Posterior vena cava (tissue), 2 donors: Measurements from ENCODE around the gene TYK2. TPM values are rescaled to one million over a fixed set of nuclear protein-coding genes. Genes with fewer than 3 reads are reported as not detected.
A peak's percentile ranks its signal among the peaks of the same experiment; 100 is the strongest.
"Not testable (repeated sequence)": the region's sequence is repeated elsewhere in the genome, so short reads cannot be mapped to it uniquely, and the experiment has no call there.

Source experiments
- DNase-seq: peaks from one replicate; pipeline ENCODE4 v3.0.0-alpha.2; 2020; ENCODE audit warnings: low spot score
- intact Hi-C, 2 donors: fragments of 100-400 bp; cut with DNase I; formaldehyde crosslinking; loops; one replicate each; pipeline versions ENCODE4 v1.14.1 to v1.14.2; 2022 to 2023
- total RNA-seq, 2 donors: library from RNA; stranded (reverse); fragmentation: NEBNext Ultra II Directional; extraction: Animal tissue kit (Norgen Biotek cat#: 25700); gene quantifications; one replicate each; pipeline ENCODE4 v1.2.1, GENCODE V29; 2021
- donor health status: DM: yes; HTN: yes; CAD: no.
- donor health status: DM: yes; HTN: yes; CAD: no.

Gene TYK2
- total RNA-seq, 2 donors from 2014 or later = 67.1 to 69.3 TPM

GRCh38 chr19:10346509-10346908, 33.9 kb downstream of the TYK2 start:
- intact Hi-C loops = no loop called here
- DNase-seq = no peak

- intact Hi-C loops = no loop called here
- DNase-seq = no peak
Observed at GRCh38 chr19:10344780-10345179, 35.6 kb downstream of the TYK2 start.

DNA sequence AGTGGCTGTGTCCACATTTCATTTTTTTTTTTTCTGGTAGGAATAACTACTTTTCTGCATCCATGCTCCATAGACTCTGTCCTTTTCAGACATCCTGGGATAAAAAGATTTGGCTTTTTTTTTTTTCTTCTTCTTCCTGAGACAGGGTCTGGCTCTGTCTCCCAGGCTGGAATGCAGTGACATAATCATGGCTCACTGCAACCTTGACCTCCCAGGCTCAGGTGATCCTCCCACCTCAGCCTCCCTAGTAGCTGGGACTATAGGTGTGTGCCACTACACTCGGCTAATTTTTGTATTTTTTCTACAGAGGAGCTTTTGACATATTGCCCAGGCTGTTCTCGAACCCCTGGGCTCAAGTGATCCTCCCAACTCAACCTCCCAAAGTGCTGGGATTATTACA, 36.9 kb downstream of the TYK2 start:
- intact Hi-C loops = no loop called here
- DNase-seq = no peak

DNA sequence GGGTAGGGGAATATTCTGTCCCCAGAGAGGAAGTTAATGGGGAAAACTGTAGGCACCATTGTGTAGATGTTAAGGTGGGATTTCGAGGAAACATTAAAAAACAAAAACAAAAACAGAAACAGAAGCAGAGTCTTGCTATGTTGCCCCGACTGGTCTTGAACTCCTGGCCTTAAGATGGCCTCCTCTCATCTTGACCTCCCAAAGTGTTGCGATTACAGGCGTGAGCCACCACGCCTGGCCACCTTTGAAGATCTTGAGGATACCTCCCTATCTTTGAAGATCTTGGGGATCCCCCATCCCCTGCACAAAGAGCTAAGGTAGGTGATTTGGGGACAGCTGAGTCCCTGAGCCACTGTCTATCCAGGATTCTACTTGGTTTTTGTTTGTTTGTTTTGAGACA, 40.4 kb downstream of the TYK2 start:
- no peak for DNase-seq
- intact Hi-C loops = loop anchor here in 1 of 2 donors (5.0 kb wide), 1 partner anchor 42 kb away; the partner anchor contains the start of gene TYK2

DNA sequence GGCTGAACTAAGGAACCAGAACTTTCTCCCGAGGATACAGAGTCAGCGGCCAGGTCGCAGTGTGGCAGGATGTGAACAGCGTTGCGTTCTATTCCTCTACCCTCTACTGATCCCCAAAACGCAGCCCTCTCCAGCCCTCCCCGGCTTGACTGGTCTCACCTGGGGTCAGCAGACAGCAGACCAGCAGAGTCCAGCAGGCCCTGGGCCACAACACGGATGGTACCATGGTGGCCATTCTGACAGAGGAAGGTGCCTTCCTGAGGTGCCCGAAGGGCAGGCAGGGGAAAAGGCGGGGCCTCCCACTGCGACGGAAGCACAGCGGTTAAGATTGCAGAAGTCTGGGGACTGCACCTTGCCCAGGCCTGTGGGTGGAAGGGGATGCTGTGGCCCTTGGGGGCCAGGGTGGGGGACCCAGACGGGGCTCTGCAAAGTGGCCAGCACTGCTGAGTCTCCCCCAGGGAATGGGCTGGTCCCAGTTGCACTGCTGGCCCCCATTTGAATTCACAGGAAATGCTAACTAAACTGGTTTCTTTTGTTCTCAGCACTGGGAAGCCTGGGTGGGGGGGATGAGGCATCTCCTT, 40.9 kb downstream of the TYK2 start, which contains the start of gene ICAM3:
TSS of gene ICAM3 (minus strand) at position 245 of the 581 bp plus-strand sequence. CDS start at position 235, 10 bp downstream.
- no peak for DNase-seq

GRCh38 chr19:10338940-10339339, 41.4 kb downstream of the TYK2 start:
- no peak for DNase-seq
- intact Hi-C loops = loop anchor here in 1 of 2 donors (5.0 kb wide), 1 partner anchor 43 kb away; the partner anchor contains the start of gene TYK2

More for the DNA sequence above, 40.9 kb downstream of the TYK2 start, which contains the start of gene ICAM3:
- intact Hi-C loops = loop anchor here in 1 of 2 donors (5.0 kb wide), 1 partner anchor 43 kb away; the partner anchor contains the start of gene TYK2

DNA sequence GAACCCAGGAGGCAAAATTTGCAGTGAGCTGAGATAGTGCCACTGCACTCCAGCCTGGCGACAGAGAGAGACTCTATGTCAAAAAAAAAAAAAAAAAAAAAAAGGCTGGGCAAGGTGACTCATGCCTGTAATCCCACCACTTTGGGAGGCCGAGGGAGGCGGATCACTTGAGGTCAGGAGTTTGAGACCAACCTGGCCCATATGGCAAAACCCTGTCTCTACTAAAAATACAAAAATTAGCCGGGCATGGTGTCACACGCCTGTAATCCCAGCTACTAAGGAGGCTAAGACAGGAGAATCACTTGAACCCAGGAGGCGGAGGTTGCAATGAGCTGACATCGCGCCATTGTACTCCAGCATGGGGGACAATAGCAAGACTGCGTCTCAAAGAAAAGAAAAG, 43.6 kb downstream of the TYK2 start:
- intact Hi-C loops = loop anchor here in 1 of 2 donors (5.0 kb wide), 1 partner anchor 46 kb away; the partner anchor contains the start of gene TYK2
- not testable (repeated sequence) for DNase-seq

DNA sequence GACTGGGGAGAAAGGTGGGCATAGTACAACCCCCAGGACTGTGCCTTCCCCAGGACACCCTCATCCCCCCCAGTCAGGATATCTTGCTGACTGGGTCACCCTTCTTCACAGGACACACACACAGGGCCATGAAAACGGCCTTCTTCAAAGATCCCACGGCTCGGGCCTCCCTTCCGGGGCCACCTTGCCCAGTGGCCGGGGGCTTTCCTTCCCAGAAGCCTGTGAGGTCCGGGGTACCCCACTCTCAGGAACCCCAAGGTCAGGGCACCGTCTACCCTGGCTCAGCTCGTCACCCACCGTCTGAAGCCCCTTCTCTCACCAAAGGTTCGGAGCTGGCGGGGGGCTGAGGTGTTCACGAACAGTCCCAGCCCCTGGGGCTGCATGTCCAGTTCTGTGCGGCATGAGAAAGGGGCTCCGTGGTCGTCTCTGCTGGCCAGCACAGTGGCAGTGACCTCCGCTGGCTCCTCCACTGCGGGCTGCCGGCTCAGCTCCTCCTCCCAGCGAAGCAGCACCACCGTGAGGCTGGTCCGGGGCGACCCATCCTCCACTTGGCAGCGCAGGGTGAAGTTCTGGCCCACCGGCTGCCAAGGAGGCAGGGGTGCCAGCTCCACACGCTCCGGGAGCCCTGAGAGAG, 44.9 kb downstream of the TYK2 start:
- intact Hi-C loops = loop anchor here in 1 of 2 donors (5.0 kb wide), 1 partner anchor 47 kb away; the partner anchor contains the start of gene TYK2
- DNase-seq = no peak

DNA sequence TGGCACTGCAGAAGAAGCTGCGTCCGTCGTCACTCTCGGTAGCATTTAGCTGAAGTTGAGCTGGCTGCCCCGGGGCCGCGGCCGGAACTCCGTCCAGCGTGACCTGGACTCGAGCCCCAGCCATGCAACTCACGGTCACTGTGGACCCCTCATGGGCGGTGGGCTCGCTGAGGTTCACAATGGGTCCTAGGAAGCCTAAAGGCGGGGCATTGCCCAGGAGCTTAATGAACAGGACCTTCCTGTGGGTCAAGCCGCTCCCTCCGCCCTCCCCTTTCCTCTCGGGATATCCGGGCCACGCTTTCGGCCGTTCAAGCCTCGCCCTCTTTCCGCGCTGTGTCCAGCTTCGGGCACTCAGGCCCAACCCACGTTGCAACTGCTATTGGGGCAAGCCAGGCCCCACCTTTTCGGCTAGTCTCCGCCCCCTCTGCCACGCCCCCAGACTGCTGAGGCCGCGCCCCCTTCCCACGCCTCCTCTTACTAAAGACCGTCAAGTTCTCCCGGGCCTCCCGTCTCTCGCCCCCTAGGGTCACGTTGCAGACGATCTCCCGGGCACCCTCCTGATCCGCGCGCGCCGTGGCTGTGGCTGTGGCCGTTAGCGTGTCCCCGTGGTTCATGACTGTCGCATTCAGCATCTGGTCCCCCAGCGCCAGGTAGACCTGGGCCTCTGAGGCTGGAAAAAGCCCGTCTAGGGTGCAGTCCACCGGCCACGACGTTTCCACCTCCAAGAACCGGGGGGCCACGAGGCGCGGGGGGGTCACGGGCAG, 45.6 kb downstream of the TYK2 start:
- DNase-seq = peak; percentile 98

DNA sequence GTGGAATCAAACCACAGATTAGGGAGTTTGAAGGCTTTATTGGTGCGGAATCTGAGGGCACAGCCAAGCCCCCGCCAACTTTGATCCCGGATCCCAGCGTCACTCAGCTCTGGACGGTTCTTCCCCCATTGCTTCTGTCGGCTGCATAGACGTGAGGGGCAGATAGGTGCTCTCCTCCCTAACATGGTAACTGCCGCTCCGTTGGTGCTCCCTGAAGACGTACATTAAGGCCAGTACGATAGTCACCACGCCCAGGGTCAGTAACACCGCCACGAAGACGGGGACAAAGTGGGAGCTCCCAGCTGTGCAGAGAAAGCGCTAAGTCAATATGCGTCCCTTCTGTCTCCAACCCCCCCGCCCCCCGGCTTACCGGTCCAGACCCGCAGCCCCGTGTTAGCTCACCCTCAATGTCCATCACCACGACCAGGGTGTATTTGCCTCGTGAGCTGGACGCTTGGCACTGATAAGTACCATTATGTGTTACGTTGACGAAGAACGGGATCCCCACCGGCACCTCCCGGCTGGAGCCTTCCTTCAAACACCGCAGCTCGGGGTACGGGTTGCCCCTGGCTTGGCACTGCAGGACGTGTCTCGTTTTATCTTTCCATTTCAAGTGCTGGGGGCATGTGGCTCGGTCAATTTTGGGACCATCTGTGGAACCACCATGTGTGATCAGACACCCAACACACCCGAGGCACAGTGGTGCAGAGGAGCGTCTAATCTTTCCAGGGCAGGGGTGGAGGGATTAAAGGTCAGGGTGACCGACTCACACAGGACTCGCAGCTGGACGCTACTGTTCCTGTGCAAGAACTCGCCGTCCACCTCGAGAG, 46.4 kb downstream of the TYK2 start:
- intact Hi-C loops = no loop called here
- DNase-seq = no peak

More for the DNA sequence above, 45.6 kb downstream of the TYK2 start:
- intact Hi-C loops = loop anchor here in 1 of 2 donors (5.0 kb wide), 1 partner anchor 48 kb away; the partner anchor contains the start of gene TYK2

DNA sequence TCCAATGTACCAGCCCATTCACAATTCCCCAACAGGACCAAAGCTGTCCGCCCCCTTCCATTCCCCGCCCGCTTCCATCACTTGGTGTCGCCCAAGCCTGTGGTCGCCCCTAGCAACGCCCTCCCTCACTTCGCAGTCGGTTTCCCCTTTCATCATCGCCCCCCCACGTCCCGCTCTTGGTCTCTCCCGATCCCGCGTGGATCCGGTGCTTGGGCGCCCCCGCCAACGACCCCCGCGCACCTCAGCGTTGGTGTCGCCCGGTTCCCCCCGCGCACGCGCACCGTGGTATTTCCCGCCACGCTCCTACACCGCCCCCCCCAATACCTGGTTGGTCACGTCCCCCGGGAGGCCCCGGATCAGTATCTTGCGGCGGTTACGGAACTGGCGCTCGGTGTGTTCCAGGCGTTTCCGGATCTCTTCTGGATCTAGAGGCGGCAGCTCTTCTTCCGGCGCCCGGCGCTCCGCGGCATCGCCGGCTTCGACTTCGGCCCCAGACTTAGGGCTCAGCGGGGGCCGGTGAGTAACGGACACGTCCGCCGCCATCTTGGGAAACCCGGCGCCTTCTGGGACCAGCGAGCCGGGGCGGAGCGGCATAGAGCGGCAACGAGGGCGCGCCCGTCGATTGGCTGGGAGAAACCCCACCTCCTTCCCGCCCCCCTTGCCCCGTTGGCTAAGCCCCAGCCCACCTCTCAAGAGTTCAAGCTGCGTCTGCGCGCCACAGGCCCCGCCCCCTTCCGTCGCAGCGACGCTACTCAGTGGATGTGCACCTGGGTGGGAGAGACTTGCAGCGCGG, 47.2 kb downstream of the TYK2 start, which contains the start of gene RAVER1:
TSS of gene RAVER1 (minus strand) at position 565 of the 793 bp plus-strand sequence. CDS start at position 543, 22 bp downstream.
- intact Hi-C loops = no loop called here

DNA sequence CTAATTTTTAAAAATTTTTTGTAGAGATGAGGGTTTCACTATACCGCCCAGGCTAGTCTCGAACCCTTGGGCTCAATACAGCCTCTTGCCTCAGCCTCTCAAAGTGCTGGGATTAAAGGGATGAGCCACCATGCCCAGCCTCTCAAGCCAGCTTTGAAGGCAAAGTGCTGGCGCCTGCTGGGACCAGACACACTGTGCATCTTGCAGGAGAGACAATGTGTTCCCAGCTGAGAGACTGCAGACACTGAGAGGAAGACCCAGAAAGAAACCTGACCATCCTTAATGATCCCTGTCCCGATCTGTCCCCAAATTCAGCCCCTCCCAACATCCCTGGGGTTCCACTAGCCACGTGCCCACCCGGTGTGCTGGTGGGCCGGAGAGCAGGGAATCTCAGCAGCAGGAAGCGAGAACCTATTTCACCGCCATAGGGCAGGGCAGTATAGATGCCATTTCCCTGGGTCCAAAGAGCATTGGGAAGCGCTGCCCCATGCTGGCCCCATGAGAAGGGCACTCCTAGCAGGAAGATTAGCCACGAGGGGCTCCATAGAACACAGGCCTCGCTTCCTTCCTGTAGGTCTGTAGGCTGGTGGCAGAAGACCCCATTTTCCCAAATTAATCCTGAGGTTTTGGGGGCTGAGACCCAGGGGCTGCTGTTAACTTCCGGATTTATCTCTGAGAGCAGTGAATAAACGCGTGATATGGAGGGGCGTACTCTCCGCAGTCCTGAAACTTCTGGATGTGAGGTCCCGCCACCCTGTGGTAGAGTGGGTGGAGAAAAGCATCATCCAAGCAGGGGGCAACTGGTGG, 48.0 kb downstream of the TYK2 start:
- intact Hi-C loops = no loop called here
- DNase-seq = no peak

More for the DNA sequence above, 47.2 kb downstream of the TYK2 start, which contains the start of gene RAVER1:
- DNase-seq = peak; percentile 99

DNA sequence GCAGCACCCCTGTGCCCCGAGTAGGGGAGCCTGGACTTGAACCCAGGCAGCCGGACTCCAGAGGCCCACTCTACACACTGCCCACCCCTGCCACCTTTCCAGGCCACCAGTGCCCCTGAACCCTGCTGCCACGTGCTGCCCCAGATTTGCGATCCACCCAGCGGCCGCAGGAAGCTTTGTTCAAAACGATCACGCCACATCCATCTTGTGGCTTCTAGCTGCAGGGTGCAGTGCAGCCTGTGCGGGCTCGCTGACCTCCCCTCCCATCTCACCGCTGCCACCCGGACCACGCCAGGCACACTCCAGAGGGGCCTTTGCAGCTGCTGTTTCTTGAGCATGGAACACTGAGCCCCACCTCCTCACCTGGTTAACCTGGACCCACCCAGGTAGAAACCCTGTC, 50.8 kb downstream of the TYK2 start:
- intact Hi-C loops = no loop called here
- DNase-seq = no peak

DNA sequence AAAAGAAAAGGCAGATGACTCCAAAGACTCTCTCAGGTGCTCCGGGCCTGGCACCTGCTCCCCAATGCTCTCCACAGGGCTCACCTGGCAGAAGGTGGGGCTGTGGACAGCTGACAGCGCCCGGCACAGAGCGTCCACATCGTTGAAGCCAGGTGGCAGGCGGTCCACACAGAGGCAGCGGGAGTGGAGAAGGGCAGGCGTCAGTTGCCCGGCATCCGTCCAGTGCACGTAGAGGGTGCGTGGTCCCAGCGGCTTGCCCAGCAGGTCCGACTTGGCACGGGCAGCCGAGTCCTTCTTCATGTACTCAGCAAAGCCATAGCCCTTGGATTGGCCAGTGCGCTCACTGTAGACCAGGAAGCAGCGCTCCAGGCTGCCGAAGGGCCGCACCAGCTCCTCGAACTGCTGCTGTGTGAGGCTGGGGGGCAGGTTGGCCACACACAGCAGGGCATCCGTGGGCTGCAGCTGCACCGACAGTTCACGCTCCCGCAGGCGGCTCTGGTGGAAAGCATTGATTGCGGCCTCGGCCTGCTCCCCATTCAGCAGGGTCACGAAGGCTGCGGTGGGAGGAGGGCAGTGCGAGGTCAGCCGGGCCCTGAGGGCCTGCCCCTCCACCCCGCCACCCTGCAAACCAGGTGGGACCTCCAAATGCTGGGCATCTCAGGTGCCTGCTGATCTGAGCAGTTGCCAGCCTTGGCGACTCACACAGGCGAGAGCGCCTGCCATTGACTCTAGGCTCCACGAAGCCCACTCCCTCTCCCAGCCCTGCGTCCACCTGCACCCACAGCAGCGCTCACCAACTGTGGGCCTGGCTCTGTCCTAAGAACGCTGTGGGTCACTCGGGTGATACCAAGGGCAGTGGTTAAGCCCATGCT, 51.6 kb downstream of the TYK2 start:
- no peak for DNase-seq
- intact Hi-C loops = no loop called here

DNA sequence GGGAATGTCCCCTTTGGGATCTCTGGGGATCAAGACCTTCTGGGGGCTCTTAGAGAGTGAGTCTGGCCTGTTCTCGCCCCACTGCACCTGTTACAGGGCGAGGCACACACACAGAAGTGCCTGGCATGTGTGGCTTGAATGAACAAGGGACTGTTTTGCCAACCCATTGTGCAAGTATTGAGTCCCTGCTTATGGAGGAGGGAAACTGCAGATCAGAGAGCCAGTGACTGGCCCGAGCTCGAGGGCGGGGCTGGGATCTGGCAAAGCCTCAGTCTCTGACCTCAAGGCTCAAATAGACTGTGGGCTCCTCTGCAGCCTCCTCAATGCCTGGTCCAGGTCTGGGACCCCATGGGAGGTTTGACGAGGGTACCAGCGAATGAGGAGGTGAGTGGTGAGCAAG, 52.6 kb downstream of the TYK2 start:
- intact Hi-C loops = no loop called here
- DNase-seq = no peak

DNA sequence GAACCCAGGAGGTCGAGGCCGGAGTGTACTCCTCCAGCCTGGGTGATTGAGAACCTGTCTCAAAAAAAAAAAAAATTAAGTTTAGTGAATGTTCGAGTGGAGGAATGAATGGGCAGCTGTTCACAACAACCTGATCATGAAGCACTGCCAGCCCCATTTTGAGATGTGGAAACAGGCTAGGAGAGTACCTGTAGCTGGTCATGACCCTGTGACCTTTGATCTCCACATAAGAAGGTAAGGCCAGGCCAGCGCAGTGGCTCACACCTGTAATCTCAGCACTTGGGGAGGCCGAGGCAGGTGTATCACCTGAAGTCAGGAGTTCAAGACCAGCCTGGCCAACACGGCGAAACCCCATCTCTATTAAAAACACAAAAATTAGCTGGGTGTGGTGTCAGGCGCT, 54.6 kb downstream of the TYK2 start:
- DNase-seq = no peak
- intact Hi-C loops = no loop called here
